GM19324 (cell line): Measurements from ENCODE around the gene TRMT61A.
"Not testable (repeated sequence)": the region's sequence is repeated elsewhere in the genome, so short reads cannot be mapped to it uniquely, and the experiment has no call there.

Experiments used
- ATAC-seq: cut with Tn5 transposase; IDR thresholded peaks from one replicate; pipeline ENCODE4 v1.9.1; 2021; ENCODE audit warnings: mild to moderate bottlenecking, moderate library complexity; ENCODE audit not compliant: unreplicated experiment, low FRiP score

The TRMT61A gene

GRCh38 chr14:103508521-103509329 lies 20.3 kb upstream of the TRMT61A start:
- no peak for ATAC-seq

DNA sequence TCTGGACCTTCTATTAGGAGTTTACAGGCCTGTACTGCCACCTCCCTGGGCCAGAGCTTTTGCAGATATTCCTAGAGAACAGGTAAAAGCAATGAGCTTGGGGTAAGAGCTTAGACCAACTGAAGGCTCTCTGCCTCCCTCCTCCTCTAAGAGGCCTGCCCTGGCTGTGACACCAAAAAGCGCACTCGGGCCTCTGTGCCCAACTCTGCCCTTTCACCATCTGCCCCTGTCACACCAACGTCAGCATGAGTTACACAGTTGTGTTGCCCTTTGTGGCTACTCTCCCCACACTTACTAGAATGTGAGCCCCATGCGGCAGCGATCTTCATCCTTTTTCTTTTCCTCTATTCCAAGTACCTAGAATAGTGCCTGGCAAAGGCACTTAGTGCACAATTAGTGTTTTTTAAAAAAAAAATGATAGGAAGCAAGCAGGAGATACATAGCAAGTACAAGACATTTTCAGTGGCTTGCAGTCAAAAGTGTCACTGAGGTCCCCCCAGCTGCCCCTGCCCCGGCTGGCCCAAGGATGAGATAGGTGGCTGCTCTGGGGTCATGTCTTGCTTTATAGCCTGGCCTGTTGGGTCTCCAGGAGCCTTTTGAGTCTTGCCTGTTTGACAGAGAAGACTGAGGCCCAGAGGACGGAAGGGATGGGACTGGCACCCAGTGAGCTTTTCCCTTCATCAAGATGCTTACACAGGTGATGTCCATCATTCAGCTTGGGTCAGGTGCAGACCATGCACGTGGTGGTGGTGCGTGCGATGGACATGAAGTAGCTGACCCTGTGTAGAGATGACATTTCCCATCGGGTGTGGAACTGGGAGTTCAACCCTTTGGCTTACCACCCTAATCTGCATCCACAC lies 18.9 kb upstream of the TRMT61A start:
- no peak for ATAC-seq

DNA sequence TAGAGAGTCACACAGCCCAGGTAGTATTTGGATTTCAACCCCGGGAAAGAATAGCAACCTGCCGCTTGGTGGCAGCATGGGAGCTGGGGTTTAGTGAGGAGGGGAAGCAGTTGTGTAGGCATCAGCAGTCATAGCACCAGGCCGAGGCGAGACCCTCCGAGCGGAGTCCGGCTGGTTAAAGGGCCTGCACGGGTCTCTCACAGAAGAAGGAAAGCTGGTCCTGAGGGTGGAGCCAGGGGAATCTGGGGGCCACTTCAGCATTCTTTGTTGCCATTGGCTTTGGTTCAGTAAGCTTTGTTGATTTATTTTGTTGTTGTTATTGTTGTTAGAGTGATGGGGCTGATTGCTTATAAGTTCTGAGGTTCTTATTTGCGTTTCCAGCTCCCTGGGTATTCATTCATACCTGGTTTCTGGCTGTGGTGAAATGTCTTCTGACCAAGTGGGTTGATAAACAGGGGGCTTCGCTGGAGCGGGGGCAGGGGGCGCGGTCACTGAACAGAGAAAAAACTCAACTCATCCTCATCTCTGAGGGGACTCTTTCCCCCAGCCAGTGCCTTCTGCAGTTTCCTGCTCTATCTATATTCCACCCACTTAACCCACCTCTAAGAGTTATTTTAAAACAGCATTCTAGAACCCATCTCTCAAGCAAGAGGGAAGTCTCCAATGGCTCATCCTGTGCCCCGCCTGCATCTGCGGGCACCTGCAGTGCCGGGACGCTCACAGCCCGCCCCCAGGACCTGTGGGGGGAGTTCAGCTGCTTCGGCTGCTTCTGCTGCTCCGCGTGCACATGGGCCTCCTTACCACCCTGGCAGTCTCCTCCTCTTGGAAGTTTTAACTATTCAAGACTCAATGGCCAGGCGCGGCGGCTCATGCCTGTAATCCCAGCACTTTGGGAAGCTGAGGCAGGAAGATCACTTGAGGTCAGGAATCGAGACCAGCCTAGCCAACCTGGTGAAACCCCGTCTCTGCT lies 18.0 kb upstream of the TRMT61A start:
- no peak for ATAC-seq

DNA sequence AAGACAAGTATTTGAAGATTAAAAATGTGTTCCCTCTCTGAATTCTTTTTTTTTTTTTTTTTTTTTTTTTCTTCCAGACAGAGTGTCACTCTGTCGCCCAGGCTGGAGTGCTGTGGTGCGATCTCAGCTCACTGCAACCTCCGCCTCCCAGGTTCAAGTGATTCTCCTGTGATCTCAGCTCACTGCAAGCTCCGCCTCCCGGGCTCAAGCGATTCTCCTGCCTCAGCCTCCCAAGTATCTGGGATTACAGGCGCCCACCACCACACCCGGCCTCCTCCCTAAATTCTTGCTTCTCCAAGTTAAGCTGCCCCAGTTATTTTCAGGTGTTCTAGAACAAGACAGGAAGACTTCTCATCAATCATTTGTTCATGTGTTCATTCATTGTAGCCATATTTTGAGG lies 16.8 kb upstream of the TRMT61A start:
- ATAC-seq: not testable (repeated sequence)

- no peak for ATAC-seq
Observed at GRCh38 chr14:103512701-103513611, 16.0 kb upstream of the TRMT61A start.

DNA sequence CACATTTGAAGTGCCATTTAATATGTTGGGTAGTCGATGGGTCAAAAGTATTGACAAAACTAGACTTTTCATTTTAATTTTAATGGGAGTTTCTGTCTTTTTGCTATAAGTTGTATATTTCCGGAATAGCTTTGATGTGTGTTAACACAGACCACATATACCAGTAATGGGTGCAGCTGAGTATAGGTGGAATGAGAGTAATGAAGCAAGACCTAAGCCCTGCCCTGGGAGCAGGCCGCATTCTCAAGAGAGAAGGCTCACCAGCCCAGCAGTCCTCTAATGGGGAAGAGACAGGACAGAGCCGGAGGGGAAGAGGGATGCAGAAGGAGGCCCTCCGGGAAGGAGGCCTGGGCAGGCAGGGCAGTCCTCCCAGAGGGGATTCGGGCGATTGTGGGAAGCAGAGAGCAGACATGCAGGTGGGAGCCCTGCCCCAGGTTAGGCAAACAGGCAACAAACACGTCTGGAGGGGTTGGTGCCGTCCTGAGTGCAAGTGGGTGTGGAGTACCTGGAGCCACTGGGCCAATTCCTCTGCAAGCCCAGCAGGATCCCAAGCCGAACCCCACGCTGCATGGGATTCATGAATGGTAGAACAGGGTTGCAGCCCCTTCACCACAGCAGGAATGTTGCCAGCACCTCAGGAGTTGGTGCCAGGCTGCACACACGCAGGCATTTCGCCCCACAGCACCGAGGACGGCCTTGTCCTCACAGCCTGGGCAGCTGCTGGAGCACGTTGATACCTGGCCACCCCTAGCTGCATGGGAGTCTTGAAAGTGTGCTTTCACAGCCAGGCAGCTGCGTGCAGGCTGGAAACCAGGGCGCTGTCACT lies 14.2 kb upstream of the TRMT61A start:
- ATAC-seq: no peak

GRCh38 chr14:103516426-103517173 lies 12.4 kb upstream of the TRMT61A start:
- no peak for ATAC-seq

GRCh38 chr14:103517174-103517566 lies 11.8 kb upstream of the TRMT61A start:
- ATAC-seq: no peak

DNA sequence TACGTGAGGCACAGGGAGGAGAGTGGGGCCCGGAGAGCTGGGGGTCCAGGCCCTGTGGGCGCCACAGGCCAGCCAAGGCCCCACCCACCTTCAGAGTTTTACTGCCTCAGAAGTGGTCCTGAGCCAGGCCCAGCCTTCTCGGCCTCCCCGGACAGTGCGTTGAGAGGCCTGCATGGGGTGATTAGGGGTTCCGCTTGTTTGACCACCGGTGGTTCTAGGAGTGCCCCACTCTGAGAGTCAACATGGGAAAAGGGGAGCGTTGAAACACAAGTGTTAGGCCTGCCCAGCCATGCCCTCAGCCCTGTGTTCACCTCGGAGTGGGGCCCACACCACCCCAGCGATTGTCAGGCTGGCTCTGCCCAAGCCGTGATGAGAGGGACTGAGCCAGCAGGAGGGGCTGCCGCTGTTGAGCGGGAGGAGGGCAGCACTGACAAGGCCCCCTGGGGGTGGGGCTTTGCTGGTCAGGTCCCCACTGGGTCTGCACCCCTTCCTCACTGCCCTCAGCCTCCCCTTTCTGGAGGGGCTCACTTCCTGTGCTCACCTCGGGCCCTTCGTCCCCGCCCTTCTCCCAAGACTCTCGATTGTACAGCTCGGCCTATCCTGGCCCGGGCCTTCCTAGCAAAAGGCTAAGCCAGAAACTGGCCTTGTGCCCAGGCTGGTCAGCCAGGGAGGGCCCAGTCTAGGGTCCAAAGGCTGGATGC lies 11.1 kb upstream of the TRMT61A start:
- no peak for ATAC-seq

GRCh38 chr14:103518422-103519042 lies 10.5 kb upstream of the TRMT61A start:
- ATAC-seq: no peak

DNA sequence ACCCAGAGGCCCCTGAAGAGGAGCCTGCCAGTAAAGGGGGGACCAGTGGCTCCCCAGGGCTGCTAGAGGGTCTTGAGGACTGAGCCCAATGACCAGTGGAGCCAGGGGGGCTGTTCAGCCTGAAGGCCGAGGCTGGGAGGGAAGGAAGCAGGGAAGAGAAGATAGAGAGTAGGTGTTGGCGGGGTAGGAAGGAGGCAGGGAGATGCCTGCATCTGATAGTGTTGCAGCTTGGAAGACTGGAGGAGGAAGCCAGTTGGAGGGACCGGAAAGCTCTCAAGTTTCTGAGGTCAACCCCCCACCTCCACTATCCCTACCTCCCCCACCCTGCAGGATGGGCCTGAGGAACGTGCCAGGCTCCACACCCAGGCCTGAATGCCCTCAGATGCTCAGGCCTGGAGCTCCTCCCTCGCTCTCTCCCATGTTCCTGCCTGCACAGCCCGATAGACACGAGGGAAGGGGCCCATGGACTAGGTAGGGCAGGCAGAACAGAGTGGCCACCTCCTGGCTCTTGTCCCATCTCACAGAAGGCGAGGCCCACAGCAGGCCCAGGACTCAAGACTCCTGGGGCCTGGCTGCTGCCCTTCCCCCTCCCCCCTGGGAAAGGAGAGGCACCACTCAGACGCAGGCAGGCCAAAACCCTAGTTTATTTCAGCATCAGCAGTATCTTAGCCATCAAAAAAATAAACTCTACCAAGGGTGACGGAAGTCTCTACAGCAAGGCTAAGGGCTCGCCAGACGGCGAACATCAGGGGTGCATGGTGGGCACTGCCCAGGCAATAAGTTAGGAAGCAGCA lies 9.8 kb upstream of the TRMT61A start:
- ATAC-seq: no peak

DNA sequence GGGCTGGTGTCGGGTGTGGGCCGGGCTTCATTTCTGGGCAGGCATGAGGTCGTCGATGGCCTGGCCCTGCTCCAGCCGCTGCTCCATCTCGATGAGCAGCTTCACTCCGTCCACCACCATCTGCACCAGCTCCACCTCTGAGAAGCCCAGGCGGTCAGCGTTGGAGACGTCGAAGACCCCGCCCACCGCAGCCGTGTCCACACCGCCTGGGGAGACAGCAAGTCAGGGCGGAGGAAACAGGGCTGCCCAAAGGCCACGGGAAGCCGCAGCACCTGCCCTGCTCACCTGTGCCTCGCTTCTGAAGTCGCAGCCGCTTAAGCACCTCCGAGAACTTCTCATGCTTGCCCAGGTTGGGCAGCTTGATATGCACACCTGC lies 9.2 kb upstream of the TRMT61A start:
- no peak for ATAC-seq

- no peak for ATAC-seq
Observed at GRCh38 chr14:103520269-103520656, 8.7 kb upstream of the TRMT61A start.

- no peak for ATAC-seq
Observed at GRCh38 chr14:103520657-103521437, 8.1 kb upstream of the TRMT61A start.

DNA sequence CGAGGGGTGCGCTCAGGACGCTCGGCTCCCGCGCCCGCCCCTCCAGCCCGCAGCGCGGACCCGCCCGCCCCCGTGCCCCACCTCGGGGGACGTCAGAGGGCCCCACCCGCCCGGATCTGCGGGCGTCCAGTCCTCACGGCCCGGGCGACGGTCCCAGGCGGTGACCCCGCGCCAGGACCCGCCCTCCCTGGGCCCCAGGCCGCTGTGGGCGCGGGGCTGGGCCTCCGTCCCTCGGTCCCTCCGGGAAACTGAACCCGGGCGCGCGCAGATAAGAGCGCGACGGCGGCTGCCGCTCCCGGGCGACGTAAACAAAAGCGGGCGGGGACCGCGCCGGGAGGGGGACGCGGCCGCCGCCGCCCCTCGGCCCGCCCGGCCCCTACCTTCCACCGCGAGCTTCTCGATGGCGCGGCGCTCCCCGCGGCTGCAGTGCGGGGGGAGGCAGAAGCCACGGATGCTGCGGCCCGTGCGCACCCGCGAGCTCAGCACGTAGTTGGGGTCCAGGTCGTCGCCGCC lies 7.5 kb upstream of the TRMT61A start:
- no peak for ATAC-seq
